HEK293 (cell line): ENCODE data around the gene BIRC6.
"Not testable (repeated sequence)": the region's sequence is repeated elsewhere in the genome, so short reads cannot be mapped to it uniquely, and the experiment has no call there.

Experiments
- CTCF ChIA-PET: fragments of 350-600 bp; formaldehyde crosslinking; extraction: SDS; loops from one replicate; lab custom pipeline; 2021; ENCODE audit warnings: antibody characterized with exemption; lab: Yijun Ruan, JAX
- POLR2A ChIA-PET: fragments of 300-600 bp; formaldehyde crosslinking; extraction: SDS; loops from one replicate; lab custom pipeline; 2020; ENCODE audit warnings: antibody characterized with exemption, inconsistent platforms; lab: Yijun Ruan, JAX
- H3K27ac ChIP-seq: fragments of 200-500 bp; sonication (Bioruptor generic); 2 replicates; pipeline ENCODE4 v1.5.1; 2014; ENCODE audit warnings: low read depth, low read length, control low read depth, inconsistent platforms; ENCODE audit errors: extremely low read depth
- H3K36me3 ChIP-seq, 2 experiments: fragments of 200-500 bp in 1 of 2; sonication (Bioruptor generic) in 1 of 2; 1 replicate in 1 of 2; 2 replicates in 1 of 2; pipeline ENCODE4 v1.5.1; 2014 to 2017; ENCODE audit warnings: inconsistent platforms in 2 of 2, low read length in 2 of 2; ENCODE audit not compliant: control insufficient read depth in 2 of 2, insufficient read depth in 1 of 2
- H3K4me1 ChIP-seq: fragments of 200-500 bp; sonication (Bioruptor generic); 2 replicates; pipeline ENCODE4 v1.5.1; 2014; ENCODE audit warnings: mild to moderate bottlenecking, low read length, inconsistent platforms; ENCODE audit not compliant: control insufficient read depth, insufficient read depth
- H3K4me3 ChIP-seq: 2 replicates; pipeline ENCODE4 v1.5.1; 2011; ENCODE audit warnings: low read depth, mild to moderate bottlenecking, control low read depth, low read length, moderate library complexity
- H3K9me3 ChIP-seq: fragments of 200-500 bp; sonication (Bioruptor generic); 2 replicates; pipeline ENCODE4 v1.5.1; 2014; ENCODE audit warnings: low read depth, low read length, inconsistent platforms; ENCODE audit not compliant: control insufficient read depth, insufficient read depth
- ATF2 ChIP-seq: fragments of 450-650 bp; formaldehyde crosslinking; IDR thresholded peaks from 2 replicates; pipeline ENCODE4 v1.5.1; 2016; ENCODE audit warnings: missing biosample characterization, missing genetic modification characterization, low read depth
- CTCF ChIP-seq: fragments of 450-650 bp; formaldehyde crosslinking; IDR thresholded peaks from 2 replicates; pipeline ENCODE4 v1.5.1; 2016; ENCODE audit warnings: missing biosample characterization, missing genetic modification characterization
- ZBTB17 ChIP-seq: fragments of 450-650 bp; formaldehyde crosslinking; IDR thresholded peaks from 2 replicates; pipeline ENCODE4 v1.5.1; 2016; ENCODE audit warnings: missing biosample characterization, missing genetic modification characterization
- ZNF18 ChIP-seq: fragments of 450-650 bp; formaldehyde crosslinking; IDR thresholded peaks from 2 replicates; pipeline ENCODE4 v1.5.1; 2016; ENCODE audit warnings: missing biosample characterization, missing genetic modification characterization
- ZNF518A ChIP-seq: fragments of 450-650 bp; formaldehyde crosslinking; conservative IDR thresholded peaks from 2 replicates; pipeline ENCODE4 v1.5.1; 2016; ENCODE audit warnings: low read depth, missing biosample characterization, missing genetic modification characterization
- ZNF623 ChIP-seq: fragments of 450-650 bp; formaldehyde crosslinking; IDR thresholded peaks from 2 replicates; pipeline ENCODE4 v1.5.1; 2016; ENCODE audit warnings: missing biosample characterization, missing genetic modification characterization
- ZNF654 ChIP-seq: fragments of 450-650 bp; formaldehyde crosslinking; IDR thresholded peaks from 2 replicates; pipeline ENCODE4 v1.5.1; 2016; ENCODE audit warnings: low read depth, missing biosample characterization, missing genetic modification characterization

Gene BIRC6

GRCh38 chr2:32538735-32539134 lies 181.9 kb downstream of the BIRC6 start:
- no peaks in the 10 kb centered on the region for H3K4me1 ChIP-seq
- POLR2A ChIA-PET = no interaction called here
- no peak overlapping the region for H3K27ac ChIP-seq
- CTCF ChIA-PET = interaction anchor here (0.7 kb wide), 1 partner anchor 856 kb away, joined by 3 read pairs; no protein-coding TSS in a partner anchor
- no peak for TF ChIP-seq ZNF623
- TF ChIP-seq ZNF518A (tag by site-specific recombination) = no peak
- TF ChIP-seq ATF2 (tag by site-specific recombination) = no peak
- TF ChIP-seq ZNF18 (tag by site-specific recombination) = no peak
- no peaks in the 10 kb centered on the region for H3K9me3 ChIP-seq
- H3K4me3 ChIP-seq = no peak overlapping the region
- H3K36me3 ChIP-seq = peaks cover 3 to 14% of the 10 kb centered on the region in 2 experiments; a peak in 2 of 3 replicates

- POLR2A ChIA-PET, H3K4me1 ChIP-seq, H3K4me3 ChIP-seq, H3K9me3 ChIP-seq, H3K27ac ChIP-seq: not testable (repeated sequence)
- CTCF ChIA-PET = interaction anchor here (0.7 to 0.8 kb wide), 2 partner anchors 116 to 481 kb away, joined by 3 to 4 read pairs; no protein-coding TSS in a partner anchor
- peaks cover 10 to 18% of the 10 kb centered on the region in 2 experiments for H3K36me3 ChIP-seq
Observed at GRCh38 chr2:32552483-32552882, 195.7 kb downstream of the BIRC6 start.

- Histone ChIP-seq H3K27ac (no peak overlapping the region), H3K9me3 (no peaks in the 10 kb centered on the region), H3K4me3 (no peak overlapping the region)
- TF ChIP-seq ZBTB17 = no peak
- TF ChIP-seq ZNF654 = peak; percentile 62
- peak; percentile 31; the same call in 1 of the 2 replicates for TF ChIP-seq CTCF (tag by site-specific recombination)
- TF ChIP-seq, all 188 proteins: peak for 2
- ChIA-PET CTCF (no interaction called here), POLR2A (no interaction called here)
- peaks cover 13 to 14% of the 10 kb centered on the region in 2 experiments for H3K36me3 ChIP-seq
- no peaks in the 10 kb centered on the region; the same call in 1 of the 2 replicates for H3K4me1 ChIP-seq
Observed at GRCh38 chr2:32553829-32554432, 197.1 kb downstream of the BIRC6 start.
